Lower lobe of right lung (tissue), 2 donors: ENCODE data around the gene SF3A2. TPM values are rescaled to one million over a fixed set of nuclear protein-coding genes. Genes with fewer than 3 reads are reported as not detected.
A peak's percentile ranks its signal among the peaks of the same experiment; 100 is the strongest.

Experiments used
- ATAC-seq, 2 donors: fragments of 200-7000 bp; cut with Tn5 transposase; one replicate each; pipeline ENCODE4 v1.9.1; 2020 to 2022; ENCODE audit warnings: mild to moderate bottlenecking in 2 of 2, moderate library complexity in 2 of 2
- DNase-seq: peaks from one replicate; pipeline ENCODE4 v3.0.0-alpha.2; 2020
- H3K27ac ChIP-seq: fragments of 200-600 bp; one replicate; pipeline ENCODE4 v1.8.0; 2022
- H3K27me3 ChIP-seq: fragments of 200-600 bp; one replicate; pipeline ENCODE4 v1.8.0; 2022; ENCODE audit warnings: low read depth
- H3K36me3 ChIP-seq: fragments of 200-600 bp; one replicate; pipeline ENCODE4 v1.8.0; 2022; ENCODE audit warnings: mild to moderate bottlenecking
- H3K4me1 ChIP-seq: fragments of 200-600 bp; one replicate; pipeline ENCODE4 v1.8.0; 2022
- H3K4me3 ChIP-seq: fragments of 200-600 bp; one replicate; pipeline ENCODE4 v1.8.0; 2022; ENCODE audit warnings: mild to moderate bottlenecking
- H3K9me3 ChIP-seq: fragments of 200-600 bp; one replicate; pipeline ENCODE4 v1.8.0; 2022
- intact Hi-C: fragments of 100-400 bp; cut with DNase I; formaldehyde crosslinking; loops from one replicate; pipeline ENCODE4 v1.11.0; 2022
- total RNA-seq: library from RNA; stranded (reverse); fragmentation: NEBNext Ultra II Directional; extraction: Animal tissue kit (Norgen Biotek cat#: 25700); gene quantifications from one replicate; pipeline ENCODE4 v1.2.1, GENCODE V29; 2021
- TF ChIP-seq, protein P1 (sequence below): fragments of 200-600 bp; IDR thresholded peaks from one replicate; pipeline ENCODE4 v1.8.0; 2022; ENCODE audit warnings: antibody characterized with exemption, mild to moderate bottlenecking
- donor health status: DM: no; HTN: yes; CAD: no; lungs with severe emphysema.

Gene SF3A2
- total RNA-seq, 1 donor from 2014 or later, result 55.6 TPM

DNA sequence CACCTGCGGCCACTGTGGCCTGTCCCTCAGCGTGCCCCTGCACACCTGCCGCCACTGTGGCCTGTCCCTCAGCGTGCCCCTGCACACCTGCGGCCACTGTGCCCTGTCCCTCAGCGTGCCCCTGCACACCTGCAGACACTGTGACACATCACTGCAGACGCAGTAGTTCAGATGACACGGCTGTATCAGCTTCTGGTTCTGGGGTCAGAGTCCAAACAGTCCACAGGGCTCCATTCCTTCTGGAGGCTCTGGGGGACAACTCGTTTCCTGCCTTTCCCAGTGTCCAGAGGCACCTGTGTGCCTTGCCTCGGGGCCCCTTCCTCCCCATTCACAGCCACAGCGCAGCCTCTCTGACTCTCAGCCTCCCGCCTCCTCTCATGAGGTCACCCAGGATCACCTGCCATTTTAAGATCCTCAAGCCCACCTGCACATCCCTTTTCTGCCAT lies 5.5 kb downstream of the SF3A2 start:
- TF ChIP-seq, protein P1, sequence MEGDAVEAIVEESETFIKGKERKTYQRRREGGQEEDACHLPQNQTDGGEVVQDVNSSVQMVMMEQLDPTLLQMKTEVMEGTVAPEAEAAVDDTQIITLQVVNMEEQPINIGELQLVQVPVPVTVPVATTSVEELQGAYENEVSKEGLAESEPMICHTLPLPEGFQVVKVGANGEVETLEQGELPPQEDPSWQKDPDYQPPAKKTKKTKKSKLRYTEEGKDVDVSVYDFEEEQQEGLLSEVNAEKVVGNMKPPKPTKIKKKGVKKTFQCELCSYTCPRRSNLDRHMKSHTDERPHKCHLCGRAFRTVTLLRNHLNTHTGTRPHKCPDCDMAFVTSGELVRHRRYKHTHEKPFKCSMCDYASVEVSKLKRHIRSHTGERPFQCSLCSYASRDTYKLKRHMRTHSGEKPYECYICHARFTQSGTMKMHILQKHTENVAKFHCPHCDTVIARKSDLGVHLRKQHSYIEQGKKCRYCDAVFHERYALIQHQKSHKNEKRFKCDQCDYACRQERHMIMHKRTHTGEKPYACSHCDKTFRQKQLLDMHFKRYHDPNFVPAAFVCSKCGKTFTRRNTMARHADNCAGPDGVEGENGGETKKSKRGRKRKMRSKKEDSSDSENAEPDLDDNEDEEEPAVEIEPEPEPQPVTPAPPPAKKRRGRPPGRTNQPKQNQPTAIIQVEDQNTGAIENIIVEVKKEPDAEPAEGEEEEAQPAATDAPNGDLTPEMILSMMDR, result no peak
- intact Hi-C loops, result no loop called here
- peaks cover 48% of the 10 kb centered on the region for H3K36me3 ChIP-seq
- peak overlapping the region; percentile 73 for H3K27ac ChIP-seq
- H3K4me1 ChIP-seq, result peaks cover 70% of the 10 kb centered on the region
- no peaks in the 10 kb centered on the region for H3K27me3 ChIP-seq
- DNase-seq (no peak), ATAC-seq (no peak)
- H3K4me3 ChIP-seq, result no peak overlapping the region
- H3K9me3 ChIP-seq, result no peaks in the 10 kb centered on the region

DNA sequence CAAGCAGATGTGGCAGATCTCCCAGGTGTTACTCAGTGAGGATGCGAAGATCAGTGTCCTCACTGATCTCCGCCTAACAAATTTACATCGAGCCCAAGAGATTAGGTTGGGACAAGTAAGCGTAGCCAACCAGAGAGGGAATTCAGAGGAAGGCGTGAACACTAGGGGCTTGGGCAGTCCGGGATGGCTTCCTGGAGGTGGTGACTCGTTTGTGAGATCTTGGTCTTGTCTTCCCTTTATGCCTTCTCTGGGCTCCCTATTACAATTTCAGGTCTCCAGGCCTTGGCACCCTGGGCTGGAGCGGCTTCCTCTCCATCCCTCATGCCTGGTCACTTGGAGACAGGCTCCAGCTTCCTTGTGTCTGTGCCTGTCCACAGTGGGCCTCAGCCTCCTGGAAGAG lies 6.2 kb downstream of the SF3A2 start:
- ATAC-seq (no peak), DNase-seq (no peak)
- H3K4me3 ChIP-seq, result no peak overlapping the region
- H3K27me3 ChIP-seq, result no peaks in the 10 kb centered on the region
- H3K9me3 ChIP-seq, result no peaks in the 10 kb centered on the region
- H3K27ac ChIP-seq, result no peak overlapping the region
- H3K36me3 ChIP-seq, result peaks cover 55% of the 10 kb centered on the region
- TF ChIP-seq, protein P1, result no peak
- H3K4me1 ChIP-seq, result peaks cover 67% of the 10 kb centered on the region
- intact Hi-C loops, result no loop called here

DNA sequence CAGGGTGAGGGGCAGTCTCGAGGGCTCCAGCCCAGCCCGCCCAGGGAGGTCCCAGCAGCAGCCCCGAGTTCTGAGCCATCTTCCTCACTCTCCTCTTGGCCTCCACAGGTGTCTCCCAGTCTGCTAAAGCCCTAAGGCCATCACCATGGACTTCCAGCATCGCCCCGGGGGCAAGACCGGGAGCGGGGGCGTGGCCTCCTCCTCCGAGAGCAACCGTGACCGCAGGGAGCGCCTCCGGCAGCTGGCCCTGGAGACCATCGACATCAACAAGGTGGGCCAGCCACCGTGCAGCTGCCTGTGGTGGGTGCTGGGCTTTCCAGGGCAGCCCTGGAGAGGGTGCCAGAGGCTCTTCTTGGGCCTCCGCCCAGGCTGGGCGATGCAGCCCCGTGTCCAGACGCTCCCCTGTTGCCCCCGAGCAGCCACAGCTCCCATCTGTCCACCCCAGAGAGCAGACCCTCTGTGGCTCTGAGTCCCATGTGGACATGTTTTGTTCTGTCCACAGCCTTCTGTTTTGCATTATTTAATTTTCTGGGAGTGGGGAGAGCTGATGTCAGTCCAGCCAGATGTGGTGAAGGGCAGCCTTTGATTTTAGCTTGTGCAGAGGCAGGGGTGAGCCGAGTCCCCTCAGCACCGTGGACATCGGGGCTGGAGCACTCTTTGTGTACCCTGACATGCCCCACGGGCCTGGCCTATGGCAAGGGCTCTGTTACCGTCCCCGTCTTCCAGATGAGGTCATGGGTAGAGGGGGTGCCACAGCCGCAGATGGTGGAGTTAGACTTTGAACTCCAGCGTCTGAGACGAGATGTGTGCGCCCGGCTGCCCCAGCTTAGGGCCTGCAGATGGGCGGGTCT lies 6.9 kb downstream of the SF3A2 start:
- ATAC-seq (no peak), DNase-seq (no peak)
- Histone ChIP-seq H3K4me3 (no peak overlapping the region), H3K9me3 (no peaks in the 10 kb centered on the region), H3K27me3 (no peaks in the 10 kb centered on the region), H3K27ac (no peak overlapping the region), H3K36me3 (peaks cover 59% of the 10 kb centered on the region), H3K4me1 (peaks cover 60% of the 10 kb centered on the region)
- intact Hi-C loops, result no loop called here
- TF ChIP-seq, protein P1, result no peak

DNA sequence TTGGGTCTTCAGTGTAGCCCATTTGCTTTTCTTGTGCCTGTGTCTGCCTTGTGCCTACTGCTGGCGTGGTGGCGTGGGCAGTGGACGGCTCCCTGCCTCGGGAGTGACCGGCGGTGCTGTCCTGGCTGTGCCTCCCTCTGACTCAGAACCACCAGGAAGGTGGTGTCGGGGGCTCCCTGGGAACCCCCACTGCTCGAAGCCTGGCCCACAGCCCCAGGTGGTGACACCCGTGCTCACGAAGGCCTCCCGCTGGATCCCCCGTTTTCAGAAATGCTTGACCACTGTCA lies 7.4 kb downstream of the SF3A2 start:
- H3K4me1 ChIP-seq, result peaks cover 55% of the 10 kb centered on the region
- H3K4me3 ChIP-seq, result no peak overlapping the region
- peaks cover 64% of the 10 kb centered on the region for H3K36me3 ChIP-seq
- intact Hi-C loops, result no loop called here
- H3K9me3 ChIP-seq, result no peaks in the 10 kb centered on the region
- DNase-seq, result no peak
- H3K27ac ChIP-seq, result no peak overlapping the region
- ATAC-seq, result no peak
- TF ChIP-seq, protein P1, result no peak
- H3K27me3 ChIP-seq, result no peaks in the 10 kb centered on the region

DNA sequence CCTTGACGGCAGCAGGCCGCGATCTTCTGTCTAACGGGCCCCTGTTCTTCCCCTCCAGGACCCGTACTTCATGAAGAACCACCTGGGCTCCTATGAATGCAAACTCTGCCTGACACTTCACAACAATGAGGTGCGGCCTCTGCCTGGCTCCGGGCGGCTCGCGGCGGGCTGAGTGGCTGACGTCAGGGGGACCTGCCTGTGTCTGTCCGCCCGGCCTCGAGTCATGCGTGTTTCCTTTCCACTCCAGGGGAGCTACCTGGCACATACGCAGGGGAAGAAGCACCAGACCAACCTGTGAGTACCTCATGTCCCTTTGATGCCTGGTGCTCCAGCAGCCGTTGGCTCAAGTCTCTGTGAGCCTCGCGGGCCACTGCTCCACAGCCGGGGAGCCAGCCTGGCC lies 7.9 kb downstream of the SF3A2 start:
- H3K4me1 ChIP-seq, result peaks cover 50% of the 10 kb centered on the region

More for the DNA sequence above, 7.9 kb downstream of the SF3A2 start:
- Histone ChIP-seq H3K27ac (no peak overlapping the region), H3K9me3 (no peaks in the 10 kb centered on the region), H3K27me3 (peaks cover 4% of the 10 kb centered on the region), H3K4me3 (no peak overlapping the region), H3K36me3 (peaks cover 64% of the 10 kb centered on the region)
- intact Hi-C loops, result no loop called here
- TF ChIP-seq, protein P1, result no peak
- ATAC-seq, result no peak
- no peak for DNase-seq
